ENCODE results near the gene TRPM4. TPM values are rescaled to one million over a fixed set of nuclear protein-coding genes. Genes with fewer than 3 reads are reported as not detected.

The TRPM4 gene
- under 1 TPM in 1 of 2 donors, not detected in 1; 0.52 TPM for total RNA-seq

- H3K4me1 Mint-ChIP-seq, result peaks cover 6% of the 10 kb centered on the region
Measured at GRCh38 chr19:49157445-49158224, at the start of gene TRPM4. TSS of gene TRPM4 (plus strand) at chr19:49157792. CDS start at chr19:49157867, 75 bp downstream.

DNA sequence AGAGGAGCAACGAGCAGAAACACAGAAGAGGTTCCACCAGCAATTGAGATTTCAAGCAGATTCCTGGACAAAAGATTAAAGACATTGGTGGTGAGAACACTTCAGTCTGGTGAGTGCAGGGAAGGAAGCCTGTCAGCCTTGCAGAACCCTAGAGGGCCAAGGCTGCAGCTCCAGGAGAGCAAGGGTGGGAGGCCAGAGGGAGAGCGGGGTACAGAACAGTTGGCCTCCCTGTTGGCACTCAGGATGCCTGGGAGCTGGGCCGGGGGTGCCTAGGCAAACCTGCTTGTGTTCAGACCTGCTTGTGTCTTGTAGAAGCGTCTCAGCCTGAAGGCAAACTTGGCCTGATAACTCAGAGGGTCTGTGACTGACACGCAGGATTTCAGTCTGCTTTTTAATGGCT lies 48.5 kb upstream of the TRPM4 start:
- Mint-ChIP-seq H3K9me3 (no peaks in the 10 kb centered on the region), H3K27ac (peak overlapping the region; percentile 15), H3K36me3 (ENCODE audit: low read depth) (peaks cover 52% of the 10 kb centered on the region), H3K27me3 (no peaks in the 10 kb centered on the region), H3K4me3 (no peak overlapping the region), H3K4me1 (peaks cover 22% of the 10 kb centered on the region)
- ATAC-seq (replicated peaks), result no peak

More at GRCh38 chr19:49157445-49158224, at the start of gene TRPM4:
- H3K36me3 Mint-ChIP-seq (ENCODE audit: low read depth), result no peaks in the 10 kb centered on the region
- H3K27me3 Mint-ChIP-seq, result peaks cover 56% of the 10 kb centered on the region
- ATAC-seq (replicated peaks), result peak; percentile 66
- no peak within 1 kb of the TSS for H3K27ac Mint-ChIP-seq
- no peaks in the 10 kb centered on the region for H3K9me3 Mint-ChIP-seq
- peak within 1 kb of the TSS; percentile 49 for H3K4me3 Mint-ChIP-seq

DNA sequence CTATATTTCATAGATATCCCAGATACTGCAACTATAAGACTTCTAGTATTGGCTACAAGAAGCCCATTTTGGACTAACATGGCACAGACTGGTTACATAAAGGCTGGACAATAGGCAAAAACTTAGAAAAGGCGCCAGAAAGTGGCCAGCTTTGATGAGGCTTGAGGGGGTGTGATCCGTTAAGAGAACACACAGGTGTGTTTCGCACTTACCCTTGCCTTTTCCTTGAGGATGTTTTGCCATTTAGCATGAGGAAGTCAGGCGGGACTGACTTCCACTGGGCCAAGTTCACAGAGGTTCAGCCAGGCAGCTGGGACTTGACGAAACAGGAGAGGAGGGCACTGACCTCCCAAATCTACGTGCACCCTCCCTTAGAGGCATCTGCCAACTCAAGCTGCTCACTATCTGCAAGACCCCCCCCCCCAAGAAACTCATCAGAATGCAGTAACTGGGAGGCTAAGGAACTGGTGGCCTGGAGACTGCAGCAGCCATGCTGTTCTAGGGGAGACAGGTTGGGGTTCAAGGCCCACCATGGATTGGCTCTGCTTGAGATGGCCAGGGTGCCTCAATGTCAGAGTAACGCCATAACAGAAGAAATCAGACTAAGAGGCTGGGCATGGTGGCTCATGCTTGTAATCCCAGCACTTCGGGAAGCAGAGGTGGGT lies 47.9 kb upstream of the TRPM4 start:
- Mint-ChIP-seq H3K9me3 (no peaks in the 10 kb centered on the region), H3K27me3 (no peaks in the 10 kb centered on the region), H3K4me1 (peaks cover 22% of the 10 kb centered on the region), H3K27ac (no peak overlapping the region), H3K36me3 (ENCODE audit: low read depth) (peaks cover 45% of the 10 kb centered on the region), H3K4me3 (no peak overlapping the region)
- ATAC-seq (replicated peaks), result no peak

- ATAC-seq (replicated peaks), result no peak
- Mint-ChIP-seq H3K9me3 (no peaks in the 10 kb centered on the region), H3K36me3 (ENCODE audit: low read depth) (peaks cover 36% of the 10 kb centered on the region), H3K27me3 (no peaks in the 10 kb centered on the region), H3K4me3 (no peak overlapping the region), H3K27ac (peak overlapping the region; percentile 41), H3K4me1 (peaks cover 16% of the 10 kb centered on the region)
Measured at GRCh38 chr19:49110567-49110966, 47.0 kb upstream of the TRPM4 start.

DNA sequence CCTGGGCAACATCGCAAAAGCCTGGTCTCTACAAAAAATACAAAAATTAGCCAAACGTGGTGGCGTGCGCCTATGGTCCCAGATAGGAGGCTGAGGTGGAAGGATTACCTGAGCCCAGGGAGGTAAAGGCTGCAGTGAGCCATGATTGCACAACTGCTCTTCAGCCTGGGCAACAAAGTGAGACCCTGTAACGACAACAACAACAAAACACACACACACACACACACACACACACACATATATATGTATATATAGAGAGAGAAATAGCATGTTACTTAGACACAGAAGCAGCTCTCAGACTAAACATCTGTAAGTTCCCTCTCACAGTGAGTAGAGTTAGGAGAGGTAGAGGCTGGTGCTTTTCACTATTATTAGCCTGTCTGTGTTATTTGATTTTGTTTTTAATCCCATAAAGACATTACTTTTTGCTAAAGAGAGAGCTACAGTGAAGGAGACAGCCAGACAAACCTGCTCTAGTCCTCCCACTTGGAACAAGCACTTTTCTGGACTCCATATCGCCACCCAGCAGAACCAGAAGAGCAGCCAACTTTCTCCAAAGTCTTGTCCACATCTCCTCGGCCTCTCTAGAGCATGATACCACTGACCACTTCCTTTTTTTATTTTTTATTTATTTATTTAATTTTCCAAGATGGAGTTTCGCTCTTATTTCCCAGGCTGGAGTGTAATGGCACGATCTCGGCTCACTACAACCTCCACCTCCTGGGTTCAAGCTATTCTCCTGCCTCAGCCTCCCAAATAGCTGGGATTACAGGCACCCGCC lies 46.2 kb upstream of the TRPM4 start:
- Mint-ChIP-seq H3K4me3 (no peak overlapping the region), H3K27ac (no peak overlapping the region), H3K9me3 (no peaks in the 10 kb centered on the region), H3K36me3 (ENCODE audit: low read depth) (peaks cover 28% of the 10 kb centered on the region), H3K4me1 (peaks cover 16% of the 10 kb centered on the region), H3K27me3 (no peaks in the 10 kb centered on the region)
- no peak for ATAC-seq (replicated peaks)

- peaks cover 17% of the 10 kb centered on the region for H3K4me1 Mint-ChIP-seq
- peak; percentile 81 for ATAC-seq (replicated peaks)
- no peaks in the 10 kb centered on the region for H3K27me3 Mint-ChIP-seq
- peak within 1 kb of the TSS; percentile 66 for H3K27ac Mint-ChIP-seq
- no peaks in the 10 kb centered on the region for H3K9me3 Mint-ChIP-seq
- H3K36me3 Mint-ChIP-seq (ENCODE audit: low read depth), result peaks cover 5% of the 10 kb centered on the region
- peak within 1 kb of the TSS; percentile 89 for H3K4me3 Mint-ChIP-seq
Measured at GRCh38 chr19:49113762-49114629, 43.6 kb upstream of the TRPM4 start, which contains the start of gene LIN7B. TSS of gene LIN7B (plus strand) at chr19:49114370. CDS start at chr19:49114405, 35 bp downstream.

DNA sequence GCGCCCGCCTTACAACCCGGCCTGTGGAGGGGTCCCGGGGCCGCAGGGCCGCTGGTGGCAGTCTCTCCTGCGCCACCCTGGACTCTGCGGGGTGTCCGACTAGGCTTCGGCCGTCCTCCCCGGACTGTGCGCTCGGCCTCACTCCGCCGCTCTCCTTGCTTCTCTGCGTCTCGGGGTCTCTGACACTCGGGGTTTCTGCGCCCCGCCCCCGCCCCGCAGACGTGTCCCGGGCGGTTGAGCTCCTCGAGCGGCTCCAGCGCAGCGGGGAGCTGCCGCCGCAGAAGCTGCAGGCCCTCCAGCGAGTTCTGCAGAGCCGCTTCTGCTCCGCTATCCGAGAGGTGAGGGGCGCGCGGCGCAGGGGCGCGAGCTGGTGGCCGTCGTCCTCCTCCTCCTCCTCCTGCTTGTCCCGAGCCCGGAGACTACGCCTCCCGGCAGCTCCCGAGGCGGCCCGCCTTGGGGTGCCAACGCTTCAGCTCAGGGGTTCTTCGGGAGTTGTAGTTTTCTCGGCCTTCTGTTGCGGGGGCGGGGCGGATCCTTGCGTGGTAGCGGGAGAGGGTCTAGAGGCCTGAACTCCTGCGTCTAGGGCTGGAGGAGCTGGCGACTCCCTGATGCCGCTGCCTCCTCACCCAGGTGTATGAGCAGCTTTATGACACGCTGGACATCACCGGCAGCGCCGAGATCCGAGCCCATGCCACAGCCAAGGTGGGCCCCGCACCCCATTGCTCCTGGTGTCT lies 42.8 kb upstream of the TRPM4 start:
- Mint-ChIP-seq H3K4me3 (peak overlapping the region; percentile 74), H3K27me3 (no peaks in the 10 kb centered on the region)
- no peak for ATAC-seq (replicated peaks)

GRCh38 chr19:49116544-49116943 lies 41.0 kb upstream of the TRPM4 start:
- Mint-ChIP-seq H3K36me3 (ENCODE audit: low read depth) (no peaks in the 10 kb centered on the region), H3K4me3 (peak overlapping the region; percentile 87), H3K9me3 (no peaks in the 10 kb centered on the region), H3K4me1 (peaks cover 23% of the 10 kb centered on the region), H3K27me3 (peaks cover 5% of the 10 kb centered on the region), H3K27ac (no peak overlapping the region)
- no peak for ATAC-seq (replicated peaks)

More for the DNA sequence above, 42.8 kb upstream of the TRPM4 start:
- H3K4me1 Mint-ChIP-seq, result peaks cover 15% of the 10 kb centered on the region
- no peaks in the 10 kb centered on the region for H3K9me3 Mint-ChIP-seq
- no peaks in the 10 kb centered on the region for H3K36me3 Mint-ChIP-seq (ENCODE audit: low read depth)
- no peak overlapping the region for H3K27ac Mint-ChIP-seq

DNA sequence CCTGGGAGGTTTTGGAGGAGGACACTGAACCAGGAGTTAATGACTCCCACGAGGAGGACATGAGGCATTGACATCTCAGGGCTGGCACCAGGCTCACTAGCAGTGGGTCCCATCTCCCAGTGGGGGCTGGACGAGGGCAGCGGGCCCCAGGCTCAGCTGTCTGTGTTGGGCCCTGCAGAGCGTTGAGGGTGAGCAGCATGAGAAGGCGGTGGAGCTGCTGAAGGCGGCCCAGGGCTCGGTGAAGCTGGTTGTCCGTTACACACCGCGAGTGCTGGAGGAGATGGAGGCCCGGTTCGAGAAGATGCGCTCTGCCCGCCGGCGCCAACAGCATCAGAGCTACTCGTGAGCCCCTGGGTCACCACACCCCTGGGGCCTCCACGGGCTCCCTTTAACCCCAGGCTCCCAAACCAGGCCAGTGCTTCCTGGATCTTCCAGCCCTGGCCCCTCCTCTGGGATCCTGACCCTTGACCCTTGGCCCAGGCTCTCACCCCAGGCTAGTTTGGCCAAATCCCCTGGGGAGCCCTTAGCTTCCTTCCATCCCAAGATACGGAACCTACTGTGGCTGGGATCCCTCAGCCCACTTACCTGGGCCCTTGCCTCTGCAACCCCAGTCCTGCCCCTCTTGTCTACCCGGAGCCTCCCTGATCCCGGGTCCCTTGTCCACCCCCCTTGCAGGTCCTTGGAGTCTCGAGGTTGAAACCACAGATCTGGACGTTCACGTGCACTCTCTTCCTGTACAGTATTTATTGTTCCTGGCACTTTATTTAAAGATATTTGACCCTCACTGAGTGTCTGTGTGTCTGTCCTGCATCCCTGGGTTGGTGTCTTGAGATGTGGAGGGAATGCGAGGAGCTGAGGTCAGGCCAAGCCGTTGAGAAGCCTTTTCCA lies 39.7 kb upstream of the TRPM4 start:
- H3K4me1 Mint-ChIP-seq, result peaks cover 23% of the 10 kb centered on the region
- H3K27me3 Mint-ChIP-seq, result peaks cover 5% of the 10 kb centered on the region
- H3K27ac Mint-ChIP-seq, result peak overlapping the region; percentile 89
- H3K9me3 Mint-ChIP-seq, result no peaks in the 10 kb centered on the region
- H3K36me3 Mint-ChIP-seq (ENCODE audit: low read depth), result no peaks in the 10 kb centered on the region
- H3K4me3 Mint-ChIP-seq, result peak overlapping the region; percentile 87
- no peak for ATAC-seq (replicated peaks)

GRCh38 chr19:49118565-49119410 lies 38.8 kb upstream of the TRPM4 start, which contains the start of gene C19orf73:
TSS of gene C19orf73 (minus strand) at chr19:49119143. CDS start at chr19:49119022, 121 bp downstream.
- ATAC-seq (replicated peaks), result peak; percentile 85
- peaks cover 19% of the 10 kb centered on the region for H3K4me1 Mint-ChIP-seq
- H3K27ac Mint-ChIP-seq, result peak within 1 kb of the TSS; percentile 89
- peak within 1 kb of the TSS; percentile 87 for H3K4me3 Mint-ChIP-seq
- H3K9me3 Mint-ChIP-seq, result no peaks in the 10 kb centered on the region
- H3K36me3 Mint-ChIP-seq (ENCODE audit: low read depth), result no peaks in the 10 kb centered on the region
- peaks cover 5% of the 10 kb centered on the region for H3K27me3 Mint-ChIP-seq

GRCh38 chr19:49119411-49120324 lies 37.9 kb upstream of the TRPM4 start, which contains the start of gene PPFIA3:
TSS of gene PPFIA3 (plus strand) at chr19:49119544. CDS start at chr19:49127874, 8,330 bp downstream.
- ATAC-seq (replicated peaks), result no peak
- H3K27ac Mint-ChIP-seq, result peak within 1 kb of the TSS; percentile 89
- peaks cover 5% of the 10 kb centered on the region for H3K27me3 Mint-ChIP-seq

More at GRCh38 chr19:49119411-49120324, 37.9 kb upstream of the TRPM4 start, which contains the start of gene PPFIA3:
- H3K36me3 Mint-ChIP-seq (ENCODE audit: low read depth), result no peaks in the 10 kb centered on the region
- H3K9me3 Mint-ChIP-seq, result no peaks in the 10 kb centered on the region
- H3K4me1 Mint-ChIP-seq, result peaks cover 16% of the 10 kb centered on the region
- H3K4me3 Mint-ChIP-seq, result peak within 1 kb of the TSS; percentile 87

Measured in activated T-helper 17 cell treated with anti-CD3 and anti-CD28 coated beads, Interleukin-2, amount 50 U/mL, for 72 hours (primary cell).